ENCODE results near the gene FAM153A. TPM values are rescaled to one million over a fixed set of nuclear protein-coding genes. Genes with fewer than 3 reads are reported as not detected.
A peak's percentile ranks its signal among the peaks of the same experiment; 100 is the strongest.
"Not testable (repeated sequence)": the region's sequence is repeated elsewhere in the genome, so short reads cannot be mapped to it uniquely, and the experiment has no call there.

FAM153A gene
- total RNA-seq (100 to 1,000 TPM; 104 to 128 TPM), polyA plus RNA-seq (ENCODE audit: insufficient read depth, low read depth, low replicate concordance) (75.0 TPM)
- long read RNA-seq, donor 1: 0 reads
- long read RNA-seq, donor 2: 0 reads

DNA sequence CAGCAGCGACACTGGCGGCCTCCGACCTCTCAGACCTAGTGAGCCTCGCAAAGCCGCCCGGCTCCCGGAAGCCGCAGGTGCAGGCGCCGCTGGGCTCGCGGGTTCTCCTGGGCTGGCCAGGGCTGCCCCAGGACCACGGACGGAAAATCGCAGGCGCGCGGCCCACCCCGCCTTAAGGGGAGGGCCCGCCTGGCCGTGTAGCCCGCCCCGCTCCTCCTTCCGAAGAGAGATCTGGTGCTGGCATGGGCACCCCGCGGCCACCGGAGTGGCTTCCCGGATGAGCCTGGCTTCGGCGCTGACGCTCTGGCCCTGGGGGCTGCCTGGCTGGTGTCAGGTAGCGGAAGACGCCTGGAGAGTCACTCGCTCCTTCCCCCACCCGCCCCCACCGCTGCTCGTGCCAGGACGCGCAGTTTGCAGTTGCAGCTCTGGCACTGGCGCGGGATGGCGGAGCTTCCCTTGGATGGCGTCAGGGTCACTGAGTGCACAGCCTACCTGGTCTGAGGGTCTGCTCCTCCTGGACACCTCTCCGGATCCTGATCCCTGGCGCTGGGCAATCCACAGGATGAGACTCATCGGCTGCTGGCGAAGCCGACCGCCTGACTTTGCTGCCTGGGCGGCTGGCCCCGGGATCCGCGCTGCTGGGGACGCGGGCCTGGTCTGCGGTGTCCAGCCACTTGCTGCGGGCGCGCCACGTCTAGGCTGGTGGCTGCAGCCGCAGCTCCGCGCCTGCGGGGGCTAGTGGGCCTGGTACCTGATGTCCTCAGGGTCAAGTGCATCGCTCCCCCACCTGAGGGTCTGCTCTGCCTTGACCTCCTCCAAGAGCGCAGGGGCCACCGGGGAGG, at the start of gene FAM153A:
TSS of gene FAM153A (minus strand) at position 108 of the 842 bp plus-strand sequence.
- H3K4me1 ChIP-seq; intact Hi-C loops (cut with DNase I; ENCODE audit: low total_unique reads); H3K27ac ChIP-seq; H3K9me3 ChIP-seq; H3K27me3 ChIP-seq; H3K36me3 ChIP-seq (ENCODE audit: low read depth, missing control alignments): not testable (repeated sequence)
- DNase-seq: peak; percentile 52
- 7% methylated on average over 8 of the region's 67 CpGs; no CpG with 5 or more reads in 1 of the 2 donors for WGBS, 2 donors
- H3K4me3 ChIP-seq: peak within 1 kb of the TSS in 1 of 2 donors; percentile 26

DNA sequence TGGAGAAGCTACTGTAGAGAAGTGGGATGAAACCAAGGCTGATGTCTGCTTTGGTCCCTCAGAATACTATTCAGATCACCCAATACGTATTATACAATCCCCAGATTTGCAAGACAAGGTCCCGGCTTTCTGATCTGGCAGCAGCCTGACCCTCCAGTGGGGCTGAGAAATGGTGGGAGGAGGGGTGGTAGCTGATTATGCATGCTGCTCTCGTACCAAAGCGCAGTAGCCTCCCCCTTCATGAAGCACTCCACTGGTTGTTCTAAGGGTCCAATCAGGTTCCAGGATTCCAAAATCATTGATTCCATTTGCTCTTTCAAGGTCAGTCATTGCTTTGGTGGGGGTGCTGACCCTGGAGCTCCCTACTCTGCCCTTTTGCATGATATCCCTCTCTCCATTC, 49.6 kb upstream of the FAM153A start:
- WGBS, 2 donors: 86% methylated on average over 3 of the region's 4 CpGs; no CpG with 5 or more reads in 1 of the 2 donors
- H3K27me3 ChIP-seq; H3K4me3 ChIP-seq; H3K9me3 ChIP-seq; H3K27ac ChIP-seq; H3K4me1 ChIP-seq; DNase-seq; intact Hi-C loops (cut with DNase I; ENCODE audit: low total_unique reads); H3K36me3 ChIP-seq (ENCODE audit: low read depth, missing control alignments): not testable (repeated sequence)

DNA sequence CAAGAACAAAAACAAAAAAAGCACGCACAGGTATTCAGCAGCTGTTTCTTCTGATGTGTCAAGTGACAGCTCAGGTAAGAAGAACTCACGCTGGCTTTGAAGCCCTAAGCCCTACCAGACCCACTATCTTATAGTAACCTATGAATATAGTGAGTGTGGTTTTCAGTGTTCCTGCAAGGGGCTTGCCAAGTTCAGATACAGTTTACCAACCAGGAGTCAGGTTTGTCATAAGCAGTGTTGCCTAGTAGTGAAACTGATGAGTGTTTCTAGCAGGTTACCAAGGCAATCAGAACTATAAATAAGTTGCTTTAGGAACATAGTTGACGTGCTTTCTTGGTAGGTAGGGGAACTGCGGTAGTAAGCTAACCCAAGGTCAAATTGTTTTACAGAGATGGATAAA, 43.4 kb upstream of the FAM153A start:
- H3K27me3 ChIP-seq; H3K9me3 ChIP-seq; H3K36me3 ChIP-seq (ENCODE audit: low read depth, missing control alignments); DNase-seq; H3K27ac ChIP-seq; H3K4me3 ChIP-seq; intact Hi-C loops (cut with DNase I; ENCODE audit: low total_unique reads); H3K4me1 ChIP-seq: not testable (repeated sequence)
- WGBS, 2 donors: no CpG with 5 or more reads among the region's 4 CpGs

GRCh38 chr5:177824776-177825175, 42.1 kb upstream of the FAM153A start:
- H3K36me3 ChIP-seq (ENCODE audit: low read depth, missing control alignments); intact Hi-C loops (cut with DNase I; ENCODE audit: low total_unique reads); H3K4me1 ChIP-seq; H3K27ac ChIP-seq; H3K9me3 ChIP-seq; DNase-seq; H3K4me3 ChIP-seq; H3K27me3 ChIP-seq: not testable (repeated sequence)
- WGBS, 2 donors: no CpG with 5 or more reads among the region's 2 CpGs

DNA sequence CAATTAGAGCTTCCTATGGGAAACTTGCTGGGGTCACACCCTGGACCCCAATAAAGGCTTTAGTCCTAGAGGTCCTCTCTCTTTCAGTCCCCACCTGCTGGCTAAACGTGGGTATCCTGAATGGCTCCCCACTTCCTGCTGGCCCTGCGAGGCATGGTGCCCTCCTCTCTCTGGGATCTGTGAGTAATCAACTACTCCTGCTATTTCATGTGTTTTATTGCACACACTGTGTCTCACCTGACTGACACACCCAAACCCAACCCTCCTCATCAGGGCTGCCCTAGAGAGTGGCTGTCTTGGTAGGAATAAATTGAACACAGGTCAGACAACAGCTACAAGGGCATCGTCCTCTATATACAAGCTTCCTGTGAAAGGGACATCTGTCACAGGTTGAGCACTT, 39.8 kb upstream of the FAM153A start:
- H3K27ac ChIP-seq; H3K9me3 ChIP-seq; DNase-seq; intact Hi-C loops (cut with DNase I; ENCODE audit: low total_unique reads); H3K27me3 ChIP-seq; H3K36me3 ChIP-seq (ENCODE audit: low read depth, missing control alignments); H3K4me3 ChIP-seq; H3K4me1 ChIP-seq: not testable (repeated sequence)
- no CpG with 5 or more reads among the region's 3 CpGs for WGBS, 2 donors

- WGBS, 2 donors: no CpG with 5 or more reads among the region's 1 CpG
- H3K27me3 ChIP-seq; H3K9me3 ChIP-seq; intact Hi-C loops (cut with DNase I; ENCODE audit: low total_unique reads); H3K27ac ChIP-seq; H3K4me1 ChIP-seq; H3K36me3 ChIP-seq (ENCODE audit: low read depth, missing control alignments); H3K4me3 ChIP-seq; DNase-seq: not testable (repeated sequence)
Observed at GRCh38 chr5:177819664-177820063, 37.0 kb upstream of the FAM153A start.

DNA sequence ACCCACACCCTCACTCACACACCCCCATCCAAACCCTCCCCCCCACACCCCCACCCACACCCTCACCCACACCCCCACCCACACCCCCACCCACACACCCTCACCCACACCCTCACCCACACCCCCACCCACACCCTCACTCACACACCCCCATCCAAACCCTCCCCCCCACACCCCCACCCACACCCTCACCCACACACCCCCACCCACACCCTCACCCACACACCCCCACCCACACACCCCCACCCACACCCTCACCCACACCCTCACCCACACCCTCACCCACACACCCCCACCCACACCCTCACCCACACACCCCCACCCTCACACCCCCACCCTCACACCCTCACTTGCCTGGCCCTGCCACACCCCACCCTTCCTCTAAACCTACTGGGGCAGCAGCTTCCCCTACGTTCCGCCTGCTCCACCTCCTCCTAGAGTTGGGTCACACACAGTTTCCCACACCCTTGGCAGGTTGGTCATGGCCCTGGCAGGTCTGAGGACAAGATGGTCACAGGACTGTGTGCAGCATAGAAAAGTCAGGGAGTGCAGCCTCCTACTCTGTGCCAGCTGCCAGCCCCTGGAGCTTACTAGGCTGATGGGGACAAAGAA, 30.2 kb upstream of the FAM153A start:
- H3K4me1 ChIP-seq; H3K9me3 ChIP-seq; H3K4me3 ChIP-seq; H3K36me3 ChIP-seq (ENCODE audit: low read depth, missing control alignments); H3K27ac ChIP-seq; intact Hi-C loops (cut with DNase I; ENCODE audit: low total_unique reads); DNase-seq; H3K27me3 ChIP-seq: not testable (repeated sequence)
- WGBS, 2 donors: no CpG with 5 or more reads among the region's 2 CpGs

- DNase-seq; H3K36me3 ChIP-seq (ENCODE audit: low read depth, missing control alignments); H3K4me1 ChIP-seq; H3K27ac ChIP-seq; H3K4me3 ChIP-seq; intact Hi-C loops (cut with DNase I; ENCODE audit: low total_unique reads); H3K27me3 ChIP-seq; H3K9me3 ChIP-seq: not testable (repeated sequence)
- WGBS, 2 donors: 67% methylated on average over 2 of the region's 6 CpGs; no CpG with 5 or more reads in 1 of the 2 donors
Observed at GRCh38 chr5:177812160-177812743, 29.6 kb upstream of the FAM153A start.

DNA sequence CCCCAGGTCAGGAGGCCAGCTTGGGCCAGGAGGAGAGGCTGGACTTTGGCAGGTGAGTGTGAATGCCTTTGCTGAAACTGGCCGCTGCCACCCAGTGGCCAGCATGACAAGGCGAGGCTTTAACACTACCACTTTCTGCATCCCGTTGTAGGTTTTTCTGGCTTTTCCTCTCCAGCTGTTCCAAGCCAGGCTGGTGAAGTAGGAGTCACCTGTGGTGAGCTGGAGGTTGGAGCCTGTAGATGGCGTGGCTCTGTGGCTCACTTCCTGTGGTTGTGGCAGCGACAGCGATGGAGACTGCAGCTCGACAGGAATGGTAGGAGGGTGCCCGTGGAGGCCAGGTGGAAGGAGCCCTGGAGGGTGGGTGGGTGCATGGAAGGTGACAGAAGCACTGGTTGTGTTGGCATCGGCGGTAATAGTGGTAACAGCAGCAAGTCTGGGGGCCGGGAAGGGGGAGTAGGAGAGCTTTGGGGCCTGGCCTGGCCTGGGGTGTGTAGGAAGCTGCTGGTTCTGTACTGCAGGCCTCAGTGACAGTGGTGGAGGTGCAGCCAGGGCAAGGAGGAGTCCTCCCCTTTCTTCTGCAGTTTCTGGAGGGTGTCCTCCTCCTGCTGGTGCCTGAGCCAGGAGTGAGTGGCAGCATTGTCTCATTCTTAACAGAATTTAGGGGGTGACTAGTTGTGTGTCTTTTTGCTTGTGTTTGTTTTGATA, 26.7 kb upstream of the FAM153A start:
- WGBS, 2 donors: no CpG with 5 or more reads among the region's 11 CpGs
- H3K4me3 ChIP-seq; H3K36me3 ChIP-seq (ENCODE audit: low read depth, missing control alignments); H3K4me1 ChIP-seq; H3K27ac ChIP-seq; H3K9me3 ChIP-seq; H3K27me3 ChIP-seq; DNase-seq; intact Hi-C loops (cut with DNase I; ENCODE audit: low total_unique reads): not testable (repeated sequence)

DNA sequence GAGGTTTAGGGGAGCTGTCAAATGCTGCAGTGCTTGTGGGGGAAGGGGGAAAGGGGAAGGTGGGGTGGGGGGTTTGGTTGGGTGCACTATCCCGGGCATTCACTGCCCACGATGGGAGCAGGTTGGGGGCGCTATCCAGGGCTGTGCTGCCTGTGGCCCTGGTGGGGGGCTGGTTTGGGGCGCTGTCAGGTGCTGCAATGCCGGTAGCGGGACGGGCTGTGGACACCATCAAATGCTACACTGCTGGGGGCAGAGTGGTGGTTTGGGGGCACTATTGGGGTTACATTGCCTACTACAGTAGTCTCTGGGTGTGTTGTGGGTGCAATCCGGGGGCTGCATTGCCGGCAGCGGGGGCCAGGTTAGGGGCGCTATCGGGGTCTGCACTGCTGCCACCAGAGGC, 25.7 kb upstream of the FAM153A start:
- DNase-seq; H3K4me3 ChIP-seq; H3K27ac ChIP-seq; H3K9me3 ChIP-seq; intact Hi-C loops (cut with DNase I; ENCODE audit: low total_unique reads); H3K36me3 ChIP-seq (ENCODE audit: low read depth, missing control alignments); H3K27me3 ChIP-seq; H3K4me1 ChIP-seq: not testable (repeated sequence)
- WGBS, 2 donors: 89% methylated on average over 5 of the region's 12 CpGs; no CpG with 5 or more reads in 1 of the 2 donors

DNA sequence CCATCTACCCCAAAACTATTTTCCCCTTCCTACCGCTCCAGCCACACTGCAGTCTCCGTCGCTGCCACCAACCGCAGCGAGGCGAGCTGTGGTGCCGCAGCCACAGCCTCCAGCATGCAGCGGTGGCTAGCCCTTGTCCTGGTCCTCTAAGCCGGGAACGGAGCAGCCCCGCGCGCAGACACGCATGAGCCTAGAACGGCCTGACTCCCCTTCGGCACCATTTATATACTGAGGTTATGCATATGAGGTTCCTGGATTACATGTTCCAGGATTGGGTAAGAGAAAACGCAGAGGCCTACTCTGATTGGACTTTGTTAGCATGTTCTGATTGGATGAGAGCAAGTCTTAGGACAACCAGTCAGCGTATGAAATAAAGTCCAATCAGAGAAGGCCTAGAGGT, 24.6 kb upstream of the FAM153A start:
- H3K36me3 ChIP-seq (ENCODE audit: low read depth, missing control alignments); DNase-seq; H3K4me1 ChIP-seq; H3K9me3 ChIP-seq; intact Hi-C loops (cut with DNase I; ENCODE audit: low total_unique reads); H3K4me3 ChIP-seq; H3K27ac ChIP-seq; H3K27me3 ChIP-seq: not testable (repeated sequence)
- no CpG with 5 or more reads among the region's 18 CpGs for WGBS, 2 donors

Measured in testis (tissue), 5 donors.